ENCODE data around the gene ORAI3. TPM values are rescaled to one million over a fixed set of nuclear protein-coding genes. Genes with fewer than 3 reads are reported as not detected.

The ORAI3 gene
- polyA plus RNA-seq, 1 donor: 9.8 TPM

- DNase-seq: peak; percentile 93
Measured at GRCh38 chr16:30947859-30948666, 805 bp upstream of the ORAI3 start.

- peak; percentile 73 for DNase-seq
Measured at GRCh38 chr16:30949650-30950515, 1.0 kb downstream of the ORAI3 start.

- no peak for DNase-seq
Measured at GRCh38 chr16:30950516-30951065, 1.7 kb downstream of the ORAI3 start.

- no peak for DNase-seq
Measured at GRCh38 chr16:30951193-30951592, 2.3 kb downstream of the ORAI3 start.

- no peak for DNase-seq
Measured at GRCh38 chr16:30951750-30952149, 2.9 kb downstream of the ORAI3 start.

GRCh38 chr16:30953111-30953510 lies 4.2 kb downstream of the ORAI3 start:
- no peak for DNase-seq

- peak; percentile 84 for DNase-seq
Measured at GRCh38 chr16:30953511-30954124, 4.8 kb downstream of the ORAI3 start.

- no peak for DNase-seq
Measured at GRCh38 chr16:30954993-30955392, 6.1 kb downstream of the ORAI3 start.

- peak; percentile 81 for DNase-seq
Measured at GRCh38 chr16:30956601-30957455, 8.0 kb downstream of the ORAI3 start.

GRCh38 chr16:30957456-30958174 lies 8.7 kb downstream of the ORAI3 start, which contains the start of gene SETD1A:
TSS of gene SETD1A (plus strand) at chr16:30957754. CDS start at chr16:30958732, 978 bp downstream.
- peak; percentile 95 for DNase-seq

- no peak for DNase-seq
Measured at GRCh38 chr16:30958175-30959079, 9.6 kb downstream of the ORAI3 start.

GRCh38 chr16:30961384-30961783 lies 12.5 kb downstream of the ORAI3 start:
- no peak for DNase-seq

- DNase-seq: no peak
Measured at GRCh38 chr16:30963925-30964511, 15.2 kb downstream of the ORAI3 start.

- no peak for DNase-seq
Measured at GRCh38 chr16:30964574-30965226, 15.8 kb downstream of the ORAI3 start.

GRCh38 chr16:30965436-30965835 lies 16.6 kb downstream of the ORAI3 start:
- DNase-seq: no peak

GRCh38 chr16:30966033-30966619 lies 17.3 kb downstream of the ORAI3 start:
- DNase-seq: no peak

GRCh38 chr16:30967795-30968194 lies 18.9 kb downstream of the ORAI3 start:
- no peak for DNase-seq

- no peak for DNase-seq
Measured at GRCh38 chr16:30969246-30969842, 20.5 kb downstream of the ORAI3 start.

Measured in hindlimb muscle (tissue), 1 donor.